Keratinocyte (primary cell): Measurements from ENCODE around the gene CSMD2. TPM values are rescaled to one million over a fixed set of nuclear protein-coding genes. Genes with fewer than 3 reads are reported as not detected.

Source experiments
- DNase-seq: peaks from one replicate; pipeline ENCODE4 v3.0.0-alpha.2; 2011; ENCODE audit warnings: low read depth, missing footprints, low spot score
- FAIRE-seq: peaks from 2 replicates; lab custom pipeline; 2011; peaks lifted over from hg19 to GRCh38; lab: Jason Lieb, UNC
- H2AFZ ChIP-seq: 2 replicates; pipeline ENCODE4 v1.6.0; 2012; ENCODE audit warnings: low read length, control low read depth, inconsistent platforms; ENCODE audit not compliant: control insufficient read depth
- H3K27ac ChIP-seq: 2 replicates; pipeline ENCODE4 v1.5.1; 2011; ENCODE audit warnings: low read length; ENCODE audit not compliant: control insufficient read depth, insufficient read depth
- H3K27me3 ChIP-seq: 3 replicates; pipeline ENCODE4 v1.6.0; 2011; ENCODE audit warnings: low read length; ENCODE audit not compliant: control insufficient read depth, insufficient read depth; ENCODE audit errors: extremely low read depth
- H3K36me3 ChIP-seq, 2 experiments: 2 replicates in 1 of 2; 3 replicates in 1 of 2; pipeline ENCODE4 v1.5.1; 2011; ENCODE audit warnings: low read length in 2 of 2, mild to moderate bottlenecking in 1 of 2; ENCODE audit not compliant: control insufficient read depth in 2 of 2, insufficient read depth in 2 of 2; ENCODE audit errors: extremely low read depth in 1 of 2
- H3K4me1 ChIP-seq: 3 replicates; pipeline ENCODE4 v1.5.1; 2011; ENCODE audit warnings: low read length; ENCODE audit not compliant: control insufficient read depth, insufficient read depth; ENCODE audit errors: extremely low read depth
- H3K4me2 ChIP-seq: 3 replicates; pipeline ENCODE4 v1.6.0; 2011; ENCODE audit warnings: low read depth, low read length; ENCODE audit not compliant: control insufficient read depth, insufficient read depth; ENCODE audit errors: extremely low read depth
- H3K4me3 ChIP-seq, 3 experiments: fragments of 200-600 bp in 1 of 3; sonication (generic) in 1 of 3; 2 replicates in 2 of 3; 3 replicates in 1 of 3; pipeline ENCODE4 v1.5.1; 2011 to 2016; ENCODE audit warnings: low read length in 3 of 3, mild to moderate bottlenecking in 3 of 3, control low read depth in 2 of 3, inconsistent platforms in 1 of 3, low read depth in 1 of 3, mixed read lengths in 1 of 3, mixed run types in 1 of 3, moderate library complexity in 1 of 3; ENCODE audit not compliant: control insufficient read depth in 2 of 3, insufficient read depth in 2 of 3; ENCODE audit errors: extremely low read depth in 1 of 3
- H3K79me2 ChIP-seq: 2 replicates; pipeline ENCODE4 v1.6.0; 2012; ENCODE audit warnings: low read length; ENCODE audit not compliant: control insufficient read depth, insufficient read depth
- H3K9ac ChIP-seq: 3 replicates; pipeline ENCODE4 v1.6.0; 2011; ENCODE audit warnings: low read length; ENCODE audit not compliant: control insufficient read depth, insufficient read depth; ENCODE audit errors: extremely low read depth
- H3K9me1 ChIP-seq: 3 replicates; pipeline ENCODE4 v1.6.0; 2011; ENCODE audit warnings: low read length; ENCODE audit not compliant: control insufficient read depth, insufficient read depth; ENCODE audit errors: extremely low read depth
- H3K9me3 ChIP-seq: 2 replicates; pipeline ENCODE4 v1.5.1; 2012; ENCODE audit warnings: low read depth, low read length; ENCODE audit not compliant: control insufficient read depth
- H4K20me1 ChIP-seq: 3 replicates; pipeline ENCODE4 v1.6.0; 2011; ENCODE audit warnings: low read length; ENCODE audit not compliant: control insufficient read depth, insufficient read depth; ENCODE audit errors: extremely low read depth
- EZH2 ChIP-seq: IDR thresholded peaks from one replicate; pipeline ENCODE4 v1.6.1; 2012; ENCODE audit warnings: inconsistent platforms, mild to moderate bottlenecking, low read length, moderate library complexity
- dilution Hi-C: fragments of 300-500 bp; cut with MboI; formaldehyde crosslinking; loops from one replicate; pipeline ENCODE4 v1.7.0; 2020; ENCODE audit warnings: low sequenced_read_pairs; ENCODE audit not compliant: extremely low pct_ligation_motif_present
- polyA plus RNA-seq, 5 experiments: library from polyadenylated mRNA; depleted of rRNA in 3 of 5; stranded (reverse) in 3 of 5; stranded (forward) in 1 of 5; unstranded in 1 of 5; fragments of >200 nt; gene quantifications; 1 replicate in 1 of 5; 2 replicates in 3 of 5; 3 replicates in 1 of 5; pipeline versions ENCODE4 v1.2.1 to v1.2.3, GENCODE V29; 2011 to 2012; ENCODE audit warnings: missing spikeins in 2 of 5, low read depth in 1 of 5, low replicate concordance in 1 of 5
- TF ChIP-seq, protein P1 (sequence below), 3 experiments: IDR thresholded peaks in 1 of 3; conservative IDR thresholded peaks in 1 of 3; optimal IDR thresholded peaks in 1 of 3; 2 replicates in 2 of 3; 3 replicates in 1 of 3; pipeline versions ENCODE3 to v1.5.1; 2011; ENCODE audit warnings: low read length in 3 of 3, mild to moderate bottlenecking in 3 of 3, moderate library complexity in 2 of 3, control low read depth in 1 of 3, inconsistent platforms in 1 of 3; ENCODE audit not compliant: insufficient read depth in 2 of 3; ENCODE audit errors: extremely low read depth in 1 of 3

CSMD2 gene
- polyA plus RNA-seq, 1 donor (not counting 4 experiments of a cell fraction or from before 2014, with no cell fraction given) = 2.0 TPM

DNA sequence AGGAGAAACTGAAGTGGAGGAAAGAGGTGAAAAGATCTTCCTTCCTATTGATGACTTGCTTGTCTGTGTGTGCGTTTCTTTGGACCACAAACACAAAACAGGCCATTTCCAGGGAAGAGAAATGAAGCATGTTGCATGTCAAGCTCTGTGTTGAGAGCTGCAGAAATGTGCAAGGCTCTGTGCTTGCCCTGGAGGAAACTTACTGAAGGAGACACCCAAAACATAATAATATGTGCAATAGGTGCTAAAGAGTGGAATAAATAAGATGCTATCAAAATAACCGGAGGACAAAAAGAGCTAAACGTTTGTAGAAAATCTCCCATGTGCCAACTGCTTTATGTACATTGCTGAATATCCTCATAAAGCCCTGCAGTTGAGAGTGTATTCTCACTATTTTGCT is 496.3 kb downstream of the CSMD2 start:
- Histone ChIP-seq H3K9me3 (no peaks in the 10 kb centered on the region), H3K27me3 (no peaks in the 10 kb centered on the region), H3K9me1 (no peaks in the 10 kb centered on the region), H3K4me1 (no peaks in the 10 kb centered on the region), H3K4me2 (no peak overlapping the region), H3K79me2 (no peaks in the 10 kb centered on the region), H3K4me3 (no peak overlapping the region), H4K20me1 (no peaks in the 10 kb centered on the region), H2AFZ (no peak overlapping the region), H3K9ac (no peak overlapping the region), H3K27ac (no peak overlapping the region), H3K36me3 (no peaks in the 10 kb centered on the region)
- dilution Hi-C loops = no loop called here
- TF ChIP-seq EZH2 = no peak
- TF ChIP-seq, protein P1, sequence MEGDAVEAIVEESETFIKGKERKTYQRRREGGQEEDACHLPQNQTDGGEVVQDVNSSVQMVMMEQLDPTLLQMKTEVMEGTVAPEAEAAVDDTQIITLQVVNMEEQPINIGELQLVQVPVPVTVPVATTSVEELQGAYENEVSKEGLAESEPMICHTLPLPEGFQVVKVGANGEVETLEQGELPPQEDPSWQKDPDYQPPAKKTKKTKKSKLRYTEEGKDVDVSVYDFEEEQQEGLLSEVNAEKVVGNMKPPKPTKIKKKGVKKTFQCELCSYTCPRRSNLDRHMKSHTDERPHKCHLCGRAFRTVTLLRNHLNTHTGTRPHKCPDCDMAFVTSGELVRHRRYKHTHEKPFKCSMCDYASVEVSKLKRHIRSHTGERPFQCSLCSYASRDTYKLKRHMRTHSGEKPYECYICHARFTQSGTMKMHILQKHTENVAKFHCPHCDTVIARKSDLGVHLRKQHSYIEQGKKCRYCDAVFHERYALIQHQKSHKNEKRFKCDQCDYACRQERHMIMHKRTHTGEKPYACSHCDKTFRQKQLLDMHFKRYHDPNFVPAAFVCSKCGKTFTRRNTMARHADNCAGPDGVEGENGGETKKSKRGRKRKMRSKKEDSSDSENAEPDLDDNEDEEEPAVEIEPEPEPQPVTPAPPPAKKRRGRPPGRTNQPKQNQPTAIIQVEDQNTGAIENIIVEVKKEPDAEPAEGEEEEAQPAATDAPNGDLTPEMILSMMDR (optimal IDR thresholded peaks at IDR 0.05 in 1 of 3, IDR thresholded peaks at IDR 0.05 in 1 of 3, conservative IDR thresholded peaks at IDR 0.05 in 1 of 3; ENCODE audit: extremely low read depth in 1 of 3, insufficient read depth in 2 of 3, low read length in 3 of 3) = no peak
- FAIRE-seq = no peak
- DNase-seq = no peak

GRCh38 chr1:33667386-33668282 is 497.4 kb downstream of the CSMD2 start:
- TF ChIP-seq, protein P1 (optimal IDR thresholded peaks at IDR 0.05 in 1 of 3, IDR thresholded peaks at IDR 0.05 in 1 of 3, conservative IDR thresholded peaks at IDR 0.05 in 1 of 3; ENCODE audit: extremely low read depth in 1 of 3, insufficient read depth in 2 of 3, low read length in 3 of 3) = no peak
- no peak for TF ChIP-seq EZH2
- no peaks in the 10 kb centered on the region for H3K36me3 ChIP-seq
- dilution Hi-C loops = no loop called here
- no peak overlapping the region for H3K4me3 ChIP-seq
- no peak overlapping the region for H3K27ac ChIP-seq
- no peaks in the 10 kb centered on the region for H3K4me1 ChIP-seq
- no peaks in the 10 kb centered on the region for H3K9me1 ChIP-seq
- H3K4me2 ChIP-seq = no peak overlapping the region
- DNase-seq (no peak), FAIRE-seq (no peak)
- H2AFZ ChIP-seq = no peak overlapping the region
- no peak overlapping the region for H3K9ac ChIP-seq
- H4K20me1 ChIP-seq = no peaks in the 10 kb centered on the region
- H3K9me3 ChIP-seq = no peaks in the 10 kb centered on the region
- no peaks in the 10 kb centered on the region for H3K27me3 ChIP-seq
- no peaks in the 10 kb centered on the region for H3K79me2 ChIP-seq
